GM12872 (cell line): Measurements from ENCODE around the gene ZNF254.

Experiments used
- TF ChIP-seq, protein P1 (sequence below): IDR thresholded peaks from 3 replicates; pipeline ENCODE4 v1.5.1; 2011; ENCODE audit warnings: low read depth, mild to moderate bottlenecking, low read length, moderate library complexity; ENCODE audit not compliant: insufficient read depth

ZNF254 gene

DNA sequence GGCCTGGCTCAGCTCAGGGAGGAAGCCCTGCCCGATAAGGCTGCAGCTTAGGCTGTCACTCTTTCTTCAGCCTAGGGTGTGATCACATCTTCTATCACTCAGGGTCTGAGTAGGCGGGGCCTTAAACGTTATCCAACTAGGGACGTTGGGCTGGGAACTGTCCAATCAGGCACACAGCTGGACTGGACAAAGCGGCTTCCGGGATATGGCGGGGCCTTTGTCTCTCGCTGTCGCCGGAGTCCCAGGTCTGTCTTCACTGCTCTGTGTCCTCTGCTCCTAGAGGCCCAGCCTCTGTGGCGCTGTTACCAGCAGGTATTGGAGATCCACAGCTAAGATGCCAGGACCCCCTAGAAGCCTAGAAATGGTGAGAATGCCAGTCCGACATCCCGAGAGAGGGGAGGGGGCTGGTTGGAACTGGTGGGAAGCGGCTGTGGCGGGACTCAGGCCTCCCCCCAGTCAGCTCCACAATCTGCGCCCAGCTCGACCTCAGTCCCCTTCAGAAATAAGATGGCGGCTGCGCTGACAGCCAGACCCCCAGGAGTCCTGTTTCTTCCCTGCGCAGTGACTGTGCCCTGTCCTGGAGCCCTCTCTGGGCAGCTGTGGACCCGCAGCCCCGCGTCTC is at the start of gene ZNF254:
TSS of gene ZNF254 (plus strand) at position 214 of the 622 bp plus-strand sequence. CDS start at position 335, 121 bp downstream.
- TF ChIP-seq, protein P1, sequence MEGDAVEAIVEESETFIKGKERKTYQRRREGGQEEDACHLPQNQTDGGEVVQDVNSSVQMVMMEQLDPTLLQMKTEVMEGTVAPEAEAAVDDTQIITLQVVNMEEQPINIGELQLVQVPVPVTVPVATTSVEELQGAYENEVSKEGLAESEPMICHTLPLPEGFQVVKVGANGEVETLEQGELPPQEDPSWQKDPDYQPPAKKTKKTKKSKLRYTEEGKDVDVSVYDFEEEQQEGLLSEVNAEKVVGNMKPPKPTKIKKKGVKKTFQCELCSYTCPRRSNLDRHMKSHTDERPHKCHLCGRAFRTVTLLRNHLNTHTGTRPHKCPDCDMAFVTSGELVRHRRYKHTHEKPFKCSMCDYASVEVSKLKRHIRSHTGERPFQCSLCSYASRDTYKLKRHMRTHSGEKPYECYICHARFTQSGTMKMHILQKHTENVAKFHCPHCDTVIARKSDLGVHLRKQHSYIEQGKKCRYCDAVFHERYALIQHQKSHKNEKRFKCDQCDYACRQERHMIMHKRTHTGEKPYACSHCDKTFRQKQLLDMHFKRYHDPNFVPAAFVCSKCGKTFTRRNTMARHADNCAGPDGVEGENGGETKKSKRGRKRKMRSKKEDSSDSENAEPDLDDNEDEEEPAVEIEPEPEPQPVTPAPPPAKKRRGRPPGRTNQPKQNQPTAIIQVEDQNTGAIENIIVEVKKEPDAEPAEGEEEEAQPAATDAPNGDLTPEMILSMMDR = no peak

DNA sequence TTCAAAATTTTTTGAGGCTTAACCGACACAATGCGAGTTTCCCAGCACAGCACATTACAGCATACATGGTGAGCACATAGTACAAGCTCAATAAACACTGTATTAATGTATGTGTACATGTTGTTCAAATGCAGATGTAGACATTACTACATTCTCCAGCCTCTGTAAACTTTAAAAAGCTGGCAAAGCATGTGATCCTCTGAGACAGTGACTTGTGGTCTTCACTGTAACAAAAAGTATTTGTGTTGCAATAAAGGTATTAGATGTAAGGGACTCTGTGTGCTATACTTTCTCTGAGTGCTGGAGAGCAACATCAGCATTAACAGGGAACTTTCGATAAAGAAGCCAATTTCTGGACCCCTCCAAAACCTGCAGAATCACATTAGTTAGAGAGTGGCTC is 46.4 kb upstream of the ZNF254 start:
- TF ChIP-seq, protein P1 = no peak

DNA sequence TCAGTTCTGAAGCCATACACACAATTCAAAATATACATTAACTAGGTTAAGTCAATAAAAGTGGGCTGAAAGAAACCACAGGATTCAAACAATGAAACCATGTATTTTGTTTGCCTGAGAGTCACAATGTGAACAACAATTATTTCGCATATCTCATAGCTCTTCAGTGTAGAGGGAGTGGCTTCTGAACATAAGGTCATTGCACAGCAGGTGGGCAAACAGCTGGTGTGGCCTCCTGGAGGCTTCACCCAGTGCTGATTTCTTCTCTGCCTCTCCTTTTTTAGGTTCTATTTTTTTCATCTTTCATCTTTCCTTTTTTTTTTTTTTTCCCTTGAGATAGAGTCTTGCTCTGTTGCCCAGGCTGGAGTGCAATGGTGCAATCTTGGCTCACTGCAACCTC is 40.4 kb upstream of the ZNF254 start:
- TF ChIP-seq, protein P1 = no peak

DNA sequence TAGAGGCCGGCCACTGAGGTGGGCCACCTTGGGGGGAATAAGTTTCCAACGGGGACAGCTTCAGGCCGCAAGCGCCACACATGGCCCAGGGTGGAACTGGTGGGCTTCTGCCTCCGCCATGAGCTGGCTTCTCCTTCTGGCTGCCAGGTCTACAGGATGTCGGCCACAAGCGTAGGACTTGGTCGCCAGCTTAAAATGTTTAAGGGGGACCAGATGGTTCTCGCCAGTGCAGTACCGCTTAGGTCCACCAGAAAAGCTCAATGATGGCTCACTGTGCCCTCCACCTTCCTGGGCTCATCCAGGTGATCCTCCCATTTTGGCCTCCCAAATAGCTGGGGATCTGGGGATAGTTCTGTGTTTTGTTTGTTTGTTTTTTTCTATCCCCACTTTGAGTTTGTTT is 38.7 kb upstream of the ZNF254 start:
- TF ChIP-seq, protein P1 = peak; percentile 32; the same call in 2 of the 3 replicates

DNA sequence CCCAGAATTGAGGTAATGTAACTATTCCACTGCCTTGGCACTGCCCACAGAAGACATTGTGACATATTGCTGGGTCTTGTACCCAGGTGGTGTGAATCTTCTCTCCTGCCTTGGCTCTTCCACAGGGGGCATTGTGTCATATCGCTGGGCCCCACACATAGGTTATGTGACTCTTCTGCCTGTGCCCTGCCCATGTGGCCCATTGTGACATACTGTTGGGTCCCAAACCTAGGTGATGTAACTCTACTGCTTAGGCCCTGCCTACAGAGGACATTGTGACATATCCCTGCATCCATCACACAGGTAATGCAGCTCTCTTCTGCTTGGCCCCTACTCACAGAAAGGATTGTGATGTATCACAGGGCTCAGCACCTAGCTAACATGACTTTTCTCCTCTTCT is 37.5 kb upstream of the ZNF254 start:
- TF ChIP-seq, protein P1 = no peak

DNA sequence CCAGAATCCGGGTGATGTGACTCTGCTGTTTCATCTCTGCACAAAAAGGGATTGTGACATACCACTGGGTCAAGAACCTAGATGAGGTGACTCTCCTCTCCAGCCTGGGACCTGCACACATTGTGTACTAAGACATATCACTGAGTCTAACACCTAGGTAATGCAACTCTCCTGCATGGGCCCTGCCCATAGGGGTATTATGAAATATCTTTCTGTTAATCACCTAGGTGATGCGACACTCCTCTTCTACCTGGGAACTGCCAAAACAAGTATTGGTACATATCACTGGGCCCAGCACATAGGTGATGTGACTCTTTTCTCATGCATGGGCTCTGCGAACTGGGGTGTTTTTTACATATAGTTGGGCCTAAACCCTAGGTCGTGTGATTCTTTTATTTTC is 35.5 kb upstream of the ZNF254 start:
- TF ChIP-seq, protein P1 = no peak

DNA sequence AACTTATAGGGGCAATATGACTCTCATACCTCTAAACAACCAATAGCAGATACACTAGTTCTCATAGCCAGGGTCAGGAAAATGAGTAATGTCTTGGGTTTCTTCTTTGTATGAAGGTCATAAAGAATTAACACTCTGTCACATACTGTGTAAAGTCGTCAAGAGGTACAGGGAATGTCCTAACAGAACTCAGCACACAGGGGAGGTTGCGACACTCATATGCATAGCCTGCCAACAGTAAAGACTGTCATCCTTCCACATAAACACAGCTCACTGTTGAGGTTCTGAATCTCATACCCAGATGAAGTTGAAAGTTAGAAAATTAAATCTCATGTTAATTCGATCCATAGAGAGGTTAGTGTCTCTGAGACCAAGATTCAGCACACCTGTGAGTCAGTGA is 34.2 kb upstream of the ZNF254 start:
- TF ChIP-seq, protein P1 = no peak
